GM19324 (cell line): ENCODE measurements around the gene RPTOR.
"Not testable (repeated sequence)": the region's sequence is repeated elsewhere in the genome, so short reads cannot be mapped to it uniquely, and the experiment has no call there.

Experiments used
- ATAC-seq: cut with Tn5 transposase; IDR thresholded peaks from one replicate; pipeline ENCODE4 v1.9.1; 2021; ENCODE audit warnings: mild to moderate bottlenecking, moderate library complexity; ENCODE audit not compliant: unreplicated experiment, low FRiP score

Gene RPTOR

GRCh38 chr17:80790021-80790765, 245.6 kb downstream of the RPTOR start:
- no peak for ATAC-seq

GRCh38 chr17:80790981-80791742, 246.5 kb downstream of the RPTOR start:
- ATAC-seq: no peak

DNA sequence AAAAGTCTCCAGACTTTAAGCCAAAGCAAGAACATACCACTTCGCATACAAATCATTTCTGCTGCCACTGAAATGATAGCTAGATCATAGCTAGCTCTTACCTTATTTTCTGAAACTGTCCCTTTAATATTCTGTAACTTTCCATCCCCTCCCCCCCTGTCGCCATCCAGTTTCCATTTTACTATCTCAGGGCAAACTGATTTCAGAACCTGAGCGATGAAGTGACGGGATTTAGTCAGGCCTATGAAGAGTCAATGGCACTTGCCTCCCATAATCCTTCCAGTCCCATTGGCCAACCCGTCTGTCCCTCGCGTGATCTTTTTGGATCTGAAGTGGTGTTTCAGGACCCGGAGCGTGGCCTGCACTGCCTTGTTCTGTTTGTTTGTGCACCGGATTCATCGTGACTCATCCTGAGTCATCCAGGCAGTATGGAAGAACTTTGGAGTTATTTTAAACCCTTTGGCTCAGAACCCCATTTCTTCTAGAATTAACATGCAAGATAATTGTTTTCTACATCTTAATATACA, 247.2 kb downstream of the RPTOR start:
- no peak for ATAC-seq

- ATAC-seq: no peak
These were observed 247.7 kb downstream of the RPTOR start for GRCh38 chr17:80792373-80792781.

- no peak for ATAC-seq
These were observed 248.8 kb downstream of the RPTOR start for GRCh38 chr17:80793421-80793820.

DNA sequence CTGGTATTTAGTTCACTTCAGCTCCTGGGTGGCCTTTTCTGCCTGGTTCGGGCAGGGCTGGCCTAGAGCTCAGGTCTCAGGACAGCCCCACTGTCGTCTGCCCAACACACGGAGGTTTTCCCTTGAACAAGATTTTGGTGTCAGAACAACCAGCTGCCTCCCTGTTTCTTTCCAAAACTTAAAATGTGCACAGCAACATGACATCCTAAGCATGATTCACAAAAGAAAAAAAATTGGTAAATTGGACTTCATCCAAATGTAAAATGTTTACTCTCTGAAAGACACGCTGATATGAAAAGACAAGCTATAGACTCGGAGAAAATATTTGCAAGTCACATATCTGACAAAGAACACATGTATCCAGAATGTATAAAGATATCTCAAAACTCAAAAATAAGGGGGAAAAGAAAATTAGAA, 249.2 kb downstream of the RPTOR start:
- no peak for ATAC-seq

GRCh38 chr17:80794281-80795089, 249.8 kb downstream of the RPTOR start:
- ATAC-seq: no peak

DNA sequence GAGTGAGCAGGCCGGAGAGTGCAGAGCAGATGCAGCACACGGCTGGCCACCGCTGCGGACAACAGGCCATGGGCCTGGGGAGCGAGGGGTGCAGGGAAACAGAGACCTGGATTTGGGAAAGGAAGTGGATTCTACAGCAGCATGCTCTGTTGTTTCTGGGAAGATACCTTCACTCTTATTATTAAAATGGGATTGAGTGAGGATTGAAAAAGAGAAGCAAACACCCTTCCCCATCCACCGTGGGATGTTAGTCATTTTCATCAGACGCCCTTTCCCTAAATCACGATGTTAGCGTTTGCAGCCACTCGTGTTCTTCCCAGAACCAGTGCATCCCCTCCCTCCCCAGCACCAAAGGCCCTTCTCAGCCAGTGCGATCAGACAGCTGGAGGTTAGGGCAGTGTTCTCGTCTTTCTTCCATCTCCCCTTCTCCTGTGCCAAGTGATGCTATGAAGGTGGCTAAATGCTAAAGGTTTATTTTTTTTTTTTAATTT, 250.5 kb downstream of the RPTOR start:
- no peak for ATAC-seq

DNA sequence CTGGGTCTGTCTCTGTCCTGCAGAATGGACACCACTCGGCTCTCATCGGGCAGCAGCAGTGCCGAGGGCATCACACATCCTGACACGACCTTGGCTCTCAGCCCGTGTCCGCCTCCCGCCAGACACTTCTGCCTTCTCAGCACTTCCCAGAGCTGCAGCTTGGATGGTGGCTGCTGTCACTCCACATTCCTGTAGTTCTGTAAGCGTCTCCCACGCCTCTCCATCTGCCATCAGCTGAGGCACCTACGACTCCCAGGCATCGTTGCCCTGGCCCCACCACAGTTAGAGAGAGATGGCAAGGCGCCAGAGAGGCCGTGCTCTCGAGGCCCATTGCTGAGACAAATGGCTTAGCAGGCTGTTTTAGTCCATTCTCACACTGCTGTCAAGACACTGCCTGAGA, 251.1 kb downstream of the RPTOR start:
- no peak for ATAC-seq

DNA sequence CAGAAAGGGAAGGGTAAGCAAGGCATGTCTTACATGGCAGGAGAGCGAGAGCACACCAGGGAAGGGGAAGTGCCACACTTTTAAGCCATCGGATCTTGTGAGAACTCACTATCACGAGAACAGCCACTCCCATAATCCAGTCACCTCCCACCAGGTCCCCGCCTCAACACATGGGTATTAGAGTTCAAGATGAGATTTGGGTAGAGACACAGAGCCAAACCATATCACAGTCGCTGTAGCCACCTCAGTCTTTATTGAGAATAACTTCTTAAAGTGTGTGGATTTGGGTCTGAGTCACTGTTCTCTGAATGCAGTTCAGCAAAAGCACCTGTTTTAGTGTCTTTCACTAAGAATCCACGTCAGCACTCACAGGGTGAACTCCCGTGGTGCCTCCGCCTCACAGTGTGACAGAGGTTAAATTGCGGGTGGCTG, 251.8 kb downstream of the RPTOR start:
- ATAC-seq: no peak

- not testable (repeated sequence) for ATAC-seq
These were observed 252.6 kb downstream of the RPTOR start for GRCh38 chr17:80797222-80797621.

DNA sequence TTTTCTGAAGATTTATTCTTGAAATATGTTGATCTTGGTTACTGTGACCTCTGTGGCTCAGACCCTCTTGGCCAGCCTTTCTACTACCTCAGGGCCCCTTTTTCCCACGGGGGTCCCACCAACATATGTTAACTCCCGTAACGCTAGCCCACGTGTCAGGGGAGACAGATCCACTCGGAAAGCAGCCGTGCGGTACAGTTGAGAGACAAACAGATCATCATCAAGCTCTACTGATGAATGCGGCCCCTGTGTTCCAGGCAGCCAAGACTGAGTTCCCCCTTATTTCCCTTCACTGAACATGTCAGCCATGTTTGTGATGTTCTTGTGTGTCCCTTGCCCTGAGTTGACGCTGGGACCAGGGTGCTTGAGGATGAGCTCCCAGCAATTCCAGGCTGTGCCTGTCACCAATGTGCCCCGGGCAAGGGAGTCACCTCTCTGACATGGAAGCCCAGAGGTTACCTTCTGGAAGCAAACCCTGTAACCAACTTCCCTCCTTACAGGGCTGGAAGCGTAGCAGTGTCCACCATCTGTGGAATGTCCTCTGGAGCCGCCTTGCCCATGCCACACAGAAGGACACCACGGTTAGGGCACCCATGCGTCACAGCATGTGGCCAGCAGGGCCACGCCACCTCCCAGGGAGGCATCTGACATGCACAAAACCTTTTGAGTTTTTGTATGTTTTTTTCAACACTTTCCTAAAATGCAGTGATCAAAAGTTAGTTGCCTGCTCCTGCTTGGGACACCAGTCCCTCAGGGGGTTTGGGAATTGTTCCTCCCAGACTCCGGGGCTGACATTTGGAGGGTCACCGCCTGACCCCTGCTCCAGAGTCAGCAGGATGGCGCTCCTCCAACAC, 253.3 kb downstream of the RPTOR start:
- no peak for ATAC-seq

GRCh38 chr17:80798595-80799537, 254.2 kb downstream of the RPTOR start:
- ATAC-seq: no peak

DNA sequence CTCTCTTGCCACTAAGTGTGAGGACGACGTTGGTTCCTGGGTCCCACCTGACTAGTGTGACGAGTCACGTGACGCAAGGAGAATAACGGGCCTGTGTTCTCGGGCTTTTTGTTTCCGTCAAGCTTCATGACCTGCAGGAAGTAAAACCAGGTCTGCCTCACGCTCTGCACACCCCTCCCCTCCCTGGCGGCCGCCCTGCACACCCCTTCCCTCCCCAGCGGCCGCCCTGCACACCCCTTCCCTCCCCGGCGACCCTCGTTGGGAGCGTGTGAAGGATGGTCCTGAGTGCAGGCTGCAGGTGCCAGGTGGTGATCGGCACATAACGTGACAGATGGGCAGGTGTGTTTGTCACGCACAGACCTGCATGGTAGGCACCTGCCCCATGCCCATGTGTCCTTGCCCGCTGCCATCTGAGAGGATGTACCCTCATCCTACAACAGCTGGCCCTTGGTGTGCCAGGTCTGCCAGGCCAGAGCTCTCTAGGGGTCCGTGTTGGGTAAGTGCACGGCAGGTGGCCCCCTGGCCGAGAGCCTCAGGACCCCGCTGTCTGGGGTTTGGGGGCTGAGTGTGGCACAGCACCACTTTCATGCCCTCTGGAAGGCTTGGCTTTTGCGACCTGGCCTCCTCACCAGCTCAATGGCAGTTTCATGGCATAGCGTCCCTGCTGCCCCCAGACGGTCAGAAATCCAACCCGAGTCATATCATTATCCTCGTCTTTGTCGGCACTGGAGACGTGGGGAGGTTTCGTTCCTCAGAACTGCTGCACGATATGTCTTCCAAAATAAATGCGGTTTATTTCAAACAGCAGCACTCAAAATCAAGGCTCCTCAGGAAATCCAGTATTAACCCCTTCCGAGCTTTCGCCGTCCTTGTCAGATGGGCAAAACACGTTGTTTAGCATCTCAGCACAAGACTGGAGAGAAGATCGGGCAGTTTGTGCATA, 255.2 kb downstream of the RPTOR start:
- no peak for ATAC-seq

GRCh38 chr17:80800481-80801391, 256.1 kb downstream of the RPTOR start:
- ATAC-seq: no peak

- ATAC-seq: no peak
These were observed 258.2 kb downstream of the RPTOR start for GRCh38 chr17:80802626-80803450.
